ENCODE results near the gene ORM1. TPM values are rescaled to one million over a fixed set of nuclear protein-coding genes. Genes with fewer than 3 reads are reported as not detected.

ORM1 gene
- total RNA-seq, 5 donors from 2014 or later (not counting 1 experiment from before 2014, with no cell fraction given), result 4.2 to 8.3 (median 6.2) TPM; not detected in 2

- Mint-ChIP-seq H3K9me3 (peaks cover 0 to 15% (median 13%) of the 10 kb centered on the region in 3 donors), H3K27ac (no peak overlapping the region), H3K36me3 (peaks cover 8% of the 10 kb centered on the region), H3K4me3 (no peak overlapping the region), H3K27me3 (peaks cover 4 to 8% of the 10 kb centered on the region in 2 donors), H3K4me1 (peaks cover 4 to 6% (median 4%) of the 10 kb centered on the region in 3 donors)
- 2% methylated on average over 10 of the region's 12 CpGs for WGBS (ENCODE audit: insufficient coverage)
- Histone ChIP-seq H3K4me3 (ENCODE audit: control insufficient read depth in 1 of 2, extremely low read depth in 1 of 2, low read length in 1 of 2) (no peak overlapping the region), H3K4me1 (ENCODE audit: control insufficient read depth in 1 of 2, extremely low read depth in 1 of 2, insufficient read depth in 2 of 2, low read length in 2 of 2) (no peaks in the 10 kb centered on the region), H3K27me3 (replicated peaks in 1 of 2; ENCODE audit: control insufficient read depth in 2 of 2, extremely low read depth in 1 of 2, insufficient read depth in 2 of 2, low read length in 1 of 2) (peaks cover 0 to 24% of the 10 kb centered on the region in 2 experiments), H3K36me3 (ENCODE audit: control insufficient read depth in 2 of 2, extremely low read depth in 1 of 2, insufficient read depth in 1 of 2, low read length in 1 of 2) (no peaks in the 10 kb centered on the region), H3K27ac (ENCODE audit: low read length) (no peak overlapping the region), H3K9me3 (peaks cover 2% of the 10 kb centered on the region)
- ChIA-PET POLR2A (no interaction called here), CTCF (interaction anchor here (0.6 to 2.0 kb wide), 12 partner anchors 23 to 211 kb away, joined by 3 to 8 read pairs (median 3); no protein-coding TSS in a partner anchor)
- peak in 34 of 35 experiments; percentile 28 to 77 (median 60) for DNase-seq
- peak in 2 of 4 experiments; percentile 35 to 43 for ATAC-seq (replicated peaks in 1 of 4)
Observed at GRCh38 chr9:114291064-114291474, 31.8 kb upstream of the ORM1 start.

- ATAC-seq (replicated peaks in 1 of 4) (no peak), DNase-seq (peak in 1 of 35 experiments; percentile 10)
- H3K4me1 ChIP-seq (ENCODE audit: control insufficient read depth in 1 of 2, extremely low read depth in 1 of 2, insufficient read depth in 2 of 2, low read length in 2 of 2), result no peaks in the 10 kb centered on the region
- H3K27ac ChIP-seq (ENCODE audit: low read length), result no peak overlapping the region
- Mint-ChIP-seq H3K27me3 (peaks cover 4 to 8% of the 10 kb centered on the region in 2 donors), H3K36me3 (peaks cover 8% of the 10 kb centered on the region), H3K4me3 (no peak overlapping the region), H3K9me3 (peaks cover 0 to 17% (median 14%) of the 10 kb centered on the region in 3 donors), H3K4me1 (peaks cover 4 to 6% (median 4%) of the 10 kb centered on the region in 3 donors), H3K27ac (no peak overlapping the region)
- no peaks in the 10 kb centered on the region for H3K36me3 ChIP-seq (ENCODE audit: control insufficient read depth in 2 of 2, extremely low read depth in 1 of 2, insufficient read depth in 1 of 2, low read length in 1 of 2)
- POLR2A ChIA-PET, result no interaction called here
- peaks cover 0 to 24% of the 10 kb centered on the region in 2 experiments for H3K27me3 ChIP-seq (replicated peaks in 1 of 2; ENCODE audit: control insufficient read depth in 2 of 2, extremely low read depth in 1 of 2, insufficient read depth in 2 of 2, low read length in 1 of 2)
- WGBS (ENCODE audit: insufficient coverage), result 87% methylated on average over 6 of the region's 11 CpGs
- H3K4me3 ChIP-seq (ENCODE audit: control insufficient read depth in 1 of 2, extremely low read depth in 1 of 2, low read length in 1 of 2), result no peak overlapping the region
- CTCF ChIA-PET, result interaction anchor here (0.8 to 2.0 kb wide), 2 partner anchors 183 to 209 kb away, joined by 3 to 8 read pairs; no protein-coding TSS in a partner anchor
- peaks cover 2% of the 10 kb centered on the region for H3K9me3 ChIP-seq
Observed at GRCh38 chr9:114291886-114292590, 30.9 kb upstream of the ORM1 start.

GRCh38 chr9:114294664-114295063 lies 28.2 kb upstream of the ORM1 start:
- Mint-ChIP-seq H3K27ac (no peak overlapping the region), H3K9me3 (peaks cover 0 to 17% (median 14%) of the 10 kb centered on the region in 3 donors), H3K27me3 (peaks cover 4 to 9% of the 10 kb centered on the region in 2 donors), H3K36me3 (peaks cover 8% of the 10 kb centered on the region), H3K4me1 (peaks cover 4 to 6% (median 4%) of the 10 kb centered on the region in 3 donors), H3K4me3 (no peak overlapping the region)
- peaks cover 2% of the 10 kb centered on the region for H3K9me3 ChIP-seq
- ChIA-PET POLR2A (no interaction called here), CTCF (no interaction called here)
- DNase-seq (no peak), ATAC-seq (replicated peaks in 1 of 4) (no peak)
- H3K4me1 ChIP-seq (ENCODE audit: control insufficient read depth in 1 of 2, extremely low read depth in 1 of 2, insufficient read depth in 2 of 2, low read length in 2 of 2), result no peaks in the 10 kb centered on the region
- H3K27ac ChIP-seq (ENCODE audit: low read length), result no peak overlapping the region
- no peak overlapping the region for H3K4me3 ChIP-seq (ENCODE audit: control insufficient read depth in 1 of 2, extremely low read depth in 1 of 2, low read length in 1 of 2)
- no peaks in the 10 kb centered on the region for H3K36me3 ChIP-seq (ENCODE audit: control insufficient read depth in 2 of 2, extremely low read depth in 1 of 2, insufficient read depth in 1 of 2, low read length in 1 of 2)
- H3K27me3 ChIP-seq (replicated peaks in 1 of 2; ENCODE audit: control insufficient read depth in 2 of 2, extremely low read depth in 1 of 2, insufficient read depth in 2 of 2, low read length in 1 of 2), result peaks cover 0 to 24% of the 10 kb centered on the region in 2 experiments

- H3K9me3 ChIP-seq, result peaks cover 2% of the 10 kb centered on the region
Observed at GRCh38 chr9:114296338-114296737, 26.6 kb upstream of the ORM1 start.

GRCh38 chr9:114299286-114300152 lies 23.4 kb upstream of the ORM1 start:
- peaks cover 2% of the 10 kb centered on the region for H3K9me3 ChIP-seq
- CTCF ChIA-PET, result no interaction called here
- peaks cover 0 to 5% of the 10 kb centered on the region in 2 donors for H3K27me3 Mint-ChIP-seq
- no peak overlapping the region for H3K27ac Mint-ChIP-seq
- WGBS (ENCODE audit: insufficient coverage), result 89% methylated on average over 13 of the region's 15 CpGs
- no peaks in the 10 kb centered on the region for H3K36me3 ChIP-seq (ENCODE audit: control insufficient read depth in 2 of 2, extremely low read depth in 1 of 2, insufficient read depth in 1 of 2, low read length in 1 of 2)
- ATAC-seq (replicated peaks in 1 of 4) (no peak), DNase-seq (peak in 1 of 35 experiments; percentile 5)
- no peak overlapping the region for H3K4me3 ChIP-seq (ENCODE audit: control insufficient read depth in 1 of 2, extremely low read depth in 1 of 2, low read length in 1 of 2)
- peaks cover 0 to 15% (median 13%) of the 10 kb centered on the region in 3 donors for H3K9me3 Mint-ChIP-seq
- H3K4me3 Mint-ChIP-seq, result no peak overlapping the region
- H3K4me1 ChIP-seq (ENCODE audit: control insufficient read depth in 1 of 2, extremely low read depth in 1 of 2, insufficient read depth in 2 of 2, low read length in 2 of 2), result no peaks in the 10 kb centered on the region
- H3K27me3 ChIP-seq (replicated peaks in 1 of 2; ENCODE audit: control insufficient read depth in 2 of 2, extremely low read depth in 1 of 2, insufficient read depth in 2 of 2, low read length in 1 of 2), result peaks cover 0 to 20% of the 10 kb centered on the region in 2 experiments
- H3K4me1 Mint-ChIP-seq, result no peaks in the 10 kb centered on the region
- H3K36me3 Mint-ChIP-seq, result peaks cover 8% of the 10 kb centered on the region
- POLR2A ChIA-PET, result no interaction called here
- no peak overlapping the region for H3K27ac ChIP-seq (ENCODE audit: low read length)

More at GRCh38 chr9:114296338-114296737, 26.6 kb upstream of the ORM1 start:
- Histone ChIP-seq H3K27ac (ENCODE audit: low read length) (no peak overlapping the region), H3K36me3 (ENCODE audit: control insufficient read depth in 2 of 2, extremely low read depth in 1 of 2, insufficient read depth in 1 of 2, low read length in 1 of 2) (no peaks in the 10 kb centered on the region), H3K4me1 (ENCODE audit: control insufficient read depth in 1 of 2, extremely low read depth in 1 of 2, insufficient read depth in 2 of 2, low read length in 2 of 2) (no peaks in the 10 kb centered on the region), H3K4me3 (ENCODE audit: control insufficient read depth in 1 of 2, extremely low read depth in 1 of 2, low read length in 1 of 2) (no peak overlapping the region), H3K27me3 (replicated peaks in 1 of 2; ENCODE audit: control insufficient read depth in 2 of 2, extremely low read depth in 1 of 2, insufficient read depth in 2 of 2, low read length in 1 of 2) (peaks cover 0 to 17% of the 10 kb centered on the region in 2 experiments)
- no CpG with 5 or more reads among the region's 1 CpG for WGBS (ENCODE audit: insufficient coverage)
- Mint-ChIP-seq H3K27me3 (peaks cover 0 to 7% of the 10 kb centered on the region in 2 donors), H3K27ac (no peak overlapping the region), H3K4me1 (peaks cover 0 to under 1% (median 0%) of the 10 kb centered on the region in 3 donors), H3K9me3 (peaks cover 0 to 17% (median 14%) of the 10 kb centered on the region in 3 donors), H3K36me3 (peaks cover 8% of the 10 kb centered on the region), H3K4me3 (no peak overlapping the region)
- DNase-seq (no peak), ATAC-seq (replicated peaks in 1 of 4) (no peak)
- ChIA-PET POLR2A (interaction anchor here in 1 of 2 donors (0.6 kb wide), 1 partner anchor 281 kb away, joined by 3 read pairs; no protein-coding TSS in a partner anchor), CTCF (no interaction called here)

- Mint-ChIP-seq H3K4me3 (no peak overlapping the region), H3K27me3 (peaks cover 0 to 5% of the 10 kb centered on the region in 2 donors), H3K4me1 (peaks cover 0 to 3% (median under 1%) of the 10 kb centered on the region in 3 donors), H3K9me3 (peaks cover 0 to 7% (median 5%) of the 10 kb centered on the region in 3 donors), H3K36me3 (peaks cover 3% of the 10 kb centered on the region), H3K27ac (no peak overlapping the region)
- Histone ChIP-seq H3K27me3 (replicated peaks in 1 of 2; ENCODE audit: control insufficient read depth in 2 of 2, extremely low read depth in 1 of 2, insufficient read depth in 2 of 2, low read length in 1 of 2) (peaks cover 0 to 27% of the 10 kb centered on the region in 2 experiments), H3K9me3 (no peaks in the 10 kb centered on the region), H3K4me1 (ENCODE audit: control insufficient read depth in 1 of 2, extremely low read depth in 1 of 2, insufficient read depth in 2 of 2, low read length in 2 of 2) (peaks cover 0 to 1% of the 10 kb centered on the region in 2 experiments), H3K4me3 (ENCODE audit: control insufficient read depth in 1 of 2, extremely low read depth in 1 of 2, low read length in 1 of 2) (no peak overlapping the region), H3K27ac (ENCODE audit: low read length) (no peak overlapping the region), H3K36me3 (ENCODE audit: control insufficient read depth in 2 of 2, extremely low read depth in 1 of 2, insufficient read depth in 1 of 2, low read length in 1 of 2) (no peaks in the 10 kb centered on the region)
- ATAC-seq (replicated peaks in 1 of 4) (no peak), DNase-seq (peak in 1 of 35 experiments; percentile 19)
- ChIA-PET CTCF (no interaction called here), POLR2A (no interaction called here)
- 82% methylated on average over 4 of the region's 4 CpGs for WGBS (ENCODE audit: insufficient coverage)
Observed at GRCh38 chr9:114300153-114300845, 22.6 kb upstream of the ORM1 start.

Measured in T-cell (primary cell).